ENCODE results near the gene MUCL1.

GRCh38 chr12:54840244-54840865, 14.0 kb upstream of the MUCL1 start:
- TF ChIP-seq, protein P1, sequence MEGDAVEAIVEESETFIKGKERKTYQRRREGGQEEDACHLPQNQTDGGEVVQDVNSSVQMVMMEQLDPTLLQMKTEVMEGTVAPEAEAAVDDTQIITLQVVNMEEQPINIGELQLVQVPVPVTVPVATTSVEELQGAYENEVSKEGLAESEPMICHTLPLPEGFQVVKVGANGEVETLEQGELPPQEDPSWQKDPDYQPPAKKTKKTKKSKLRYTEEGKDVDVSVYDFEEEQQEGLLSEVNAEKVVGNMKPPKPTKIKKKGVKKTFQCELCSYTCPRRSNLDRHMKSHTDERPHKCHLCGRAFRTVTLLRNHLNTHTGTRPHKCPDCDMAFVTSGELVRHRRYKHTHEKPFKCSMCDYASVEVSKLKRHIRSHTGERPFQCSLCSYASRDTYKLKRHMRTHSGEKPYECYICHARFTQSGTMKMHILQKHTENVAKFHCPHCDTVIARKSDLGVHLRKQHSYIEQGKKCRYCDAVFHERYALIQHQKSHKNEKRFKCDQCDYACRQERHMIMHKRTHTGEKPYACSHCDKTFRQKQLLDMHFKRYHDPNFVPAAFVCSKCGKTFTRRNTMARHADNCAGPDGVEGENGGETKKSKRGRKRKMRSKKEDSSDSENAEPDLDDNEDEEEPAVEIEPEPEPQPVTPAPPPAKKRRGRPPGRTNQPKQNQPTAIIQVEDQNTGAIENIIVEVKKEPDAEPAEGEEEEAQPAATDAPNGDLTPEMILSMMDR (IDR thresholded peaks at IDR 0.05), result no peak
- TF ChIP-seq POLR2A (IDR thresholded peaks at IDR 0.05) (no peak), POLR2AphosphoS5 (IDR thresholded peaks at IDR 0.05) (no peak), EP300 (IDR thresholded peaks at IDR 0.05) (no peak)

Data from suprapubic skin (tissue), 4 donors.